DMS114 treated with DMSO at 0.1 percent for 48 hours (cell line): ENCODE results near the gene GCAT.

Experiments
- DNase-seq: peaks from one replicate; lab custom pipeline; 2025; ENCODE audit not compliant: unreplicated experiment; lab: John Stamatoyannopoulos, UW

Gene GCAT

DNA sequence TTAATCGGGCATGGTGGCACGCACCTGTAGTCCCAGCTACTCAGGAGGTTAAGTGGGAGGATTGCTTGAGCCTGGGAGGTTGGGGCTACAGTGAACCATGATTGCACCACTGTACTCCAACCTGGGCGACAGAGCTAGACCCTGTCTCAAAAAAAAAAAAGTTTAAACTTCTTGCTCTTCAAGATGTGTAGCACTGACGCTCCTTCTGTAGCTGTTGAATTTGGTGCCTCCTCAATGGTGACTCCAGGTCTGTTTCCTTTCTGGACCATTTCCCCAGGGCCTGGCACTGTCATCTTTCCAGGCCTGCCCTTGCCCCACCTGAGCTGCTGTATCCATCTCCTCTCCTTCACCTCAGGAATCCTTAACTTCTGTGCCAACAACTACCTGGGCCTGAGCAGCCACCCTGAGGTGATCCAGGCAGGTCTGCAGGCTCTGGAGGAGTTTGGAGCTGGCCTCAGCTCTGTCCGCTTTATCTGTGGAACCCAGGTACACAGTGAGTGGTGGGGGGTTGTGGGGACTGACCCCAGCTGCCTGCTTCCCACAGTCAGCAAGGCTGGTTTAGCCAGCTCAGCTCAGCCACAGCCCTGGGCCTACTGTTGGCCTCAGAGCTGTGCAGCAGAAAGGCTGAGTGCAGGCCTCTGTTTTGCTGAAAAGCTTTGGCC is 2.1 kb downstream of the GCAT start:
- no peak for DNase-seq

DNA sequence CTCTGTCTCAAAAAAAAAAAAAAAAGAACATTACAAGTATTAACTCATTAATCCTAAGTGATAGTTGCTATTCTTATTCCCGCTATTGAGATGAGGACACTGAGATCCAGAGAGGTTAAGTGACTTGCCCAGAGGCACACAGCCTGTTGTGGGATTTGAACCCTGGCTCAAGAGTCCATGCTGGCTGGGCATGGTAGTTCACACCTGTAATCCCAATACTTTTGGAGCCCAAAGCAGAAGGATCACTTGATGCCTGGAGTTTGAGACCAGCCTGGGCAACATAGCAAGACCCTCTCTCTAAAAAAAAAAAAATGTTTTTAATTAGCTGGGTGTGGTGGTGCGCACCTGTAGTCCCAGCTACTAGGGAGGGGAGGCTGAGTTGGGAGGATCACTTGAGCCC is 4.1 kb downstream of the GCAT start:
- DNase-seq, result no peak

DNA sequence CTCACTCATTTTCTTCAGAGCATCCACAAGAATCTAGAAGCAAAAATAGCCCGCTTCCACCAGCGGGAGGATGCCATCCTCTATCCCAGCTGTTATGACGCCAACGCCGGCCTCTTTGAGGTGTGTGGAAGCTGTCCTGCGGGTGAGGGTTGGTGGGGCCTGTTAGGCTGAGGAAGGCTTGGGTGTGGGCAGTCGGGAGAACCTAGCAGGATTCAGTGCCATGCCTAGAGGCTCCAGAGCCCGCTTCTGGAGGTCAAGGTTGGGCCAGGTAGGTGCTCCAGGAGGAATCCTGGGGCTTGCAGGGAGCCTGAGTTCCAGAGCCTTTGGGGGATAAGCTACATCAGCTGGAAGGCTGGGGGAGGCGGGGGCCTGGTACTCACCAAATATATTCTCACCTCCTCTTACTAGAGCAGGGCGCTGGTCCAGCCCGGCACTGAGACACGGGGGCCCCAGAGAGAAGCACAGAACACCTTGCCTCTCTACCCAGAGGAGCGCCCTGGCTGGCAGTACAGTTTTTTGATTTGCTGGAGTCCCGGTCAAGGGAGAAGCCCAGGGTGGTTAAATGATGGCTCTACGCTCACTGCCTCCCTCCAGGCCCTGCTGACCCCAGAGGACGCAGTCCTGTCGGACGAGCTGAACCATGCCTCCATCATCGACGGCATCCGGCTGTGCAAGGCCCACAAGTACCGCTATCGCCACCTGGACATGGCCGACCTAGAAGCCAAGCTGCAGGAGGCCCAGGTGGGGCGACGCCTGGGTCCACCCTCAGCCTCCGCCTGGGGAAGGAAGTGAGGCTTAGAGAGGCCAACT is 5.3 kb downstream of the GCAT start:
- DNase-seq, result no peak

DNA sequence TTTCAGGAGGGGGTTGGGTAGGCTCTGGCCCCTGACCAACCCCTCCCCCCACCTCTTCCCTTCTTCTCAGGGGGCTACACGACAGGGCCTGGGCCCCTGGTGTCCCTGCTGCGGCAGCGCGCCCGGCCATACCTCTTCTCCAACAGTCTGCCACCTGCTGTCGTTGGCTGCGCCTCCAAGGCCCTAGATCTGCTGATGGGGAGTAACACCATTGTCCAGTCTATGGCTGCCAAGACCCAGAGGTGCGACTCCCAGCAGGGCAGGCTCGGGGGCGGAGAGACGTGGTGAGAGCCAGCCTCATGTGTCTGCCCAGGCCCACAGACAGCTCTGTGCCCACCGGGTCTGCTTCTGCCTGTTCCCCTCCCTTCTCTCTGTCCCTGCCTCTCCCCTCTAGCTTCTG is 7.9 kb downstream of the GCAT start:
- DNase-seq, result no peak

DNA sequence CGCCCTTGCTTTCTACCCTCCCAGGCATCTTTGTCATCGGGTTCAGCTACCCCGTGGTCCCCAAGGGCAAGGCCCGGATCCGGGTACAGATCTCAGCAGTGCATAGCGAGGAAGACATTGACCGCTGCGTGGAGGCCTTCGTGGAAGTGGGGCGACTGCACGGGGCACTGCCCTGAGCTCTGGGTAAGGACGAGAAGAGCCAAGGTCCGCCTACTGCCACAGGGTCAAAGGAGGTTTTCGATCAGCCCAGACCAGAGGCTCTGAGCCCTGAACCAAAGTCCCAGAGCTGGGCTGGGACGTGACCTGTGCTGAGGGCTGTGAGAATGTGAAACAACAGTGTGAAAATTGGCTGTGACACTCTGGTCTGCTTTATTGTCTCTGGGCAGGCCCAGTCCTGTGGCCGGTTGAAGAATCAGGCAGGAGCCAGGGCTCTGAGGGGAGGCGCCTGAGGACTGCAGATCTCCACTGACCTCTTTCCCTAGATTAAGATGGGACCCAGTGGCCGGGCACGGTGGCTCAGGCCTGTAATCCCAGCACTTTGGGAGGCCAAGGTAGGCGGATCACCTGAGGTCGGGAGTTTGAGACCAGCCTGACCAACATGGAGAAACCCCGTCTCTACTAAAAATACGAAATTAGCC is 8.9 kb downstream of the GCAT start:
- no peak for DNase-seq

DNA sequence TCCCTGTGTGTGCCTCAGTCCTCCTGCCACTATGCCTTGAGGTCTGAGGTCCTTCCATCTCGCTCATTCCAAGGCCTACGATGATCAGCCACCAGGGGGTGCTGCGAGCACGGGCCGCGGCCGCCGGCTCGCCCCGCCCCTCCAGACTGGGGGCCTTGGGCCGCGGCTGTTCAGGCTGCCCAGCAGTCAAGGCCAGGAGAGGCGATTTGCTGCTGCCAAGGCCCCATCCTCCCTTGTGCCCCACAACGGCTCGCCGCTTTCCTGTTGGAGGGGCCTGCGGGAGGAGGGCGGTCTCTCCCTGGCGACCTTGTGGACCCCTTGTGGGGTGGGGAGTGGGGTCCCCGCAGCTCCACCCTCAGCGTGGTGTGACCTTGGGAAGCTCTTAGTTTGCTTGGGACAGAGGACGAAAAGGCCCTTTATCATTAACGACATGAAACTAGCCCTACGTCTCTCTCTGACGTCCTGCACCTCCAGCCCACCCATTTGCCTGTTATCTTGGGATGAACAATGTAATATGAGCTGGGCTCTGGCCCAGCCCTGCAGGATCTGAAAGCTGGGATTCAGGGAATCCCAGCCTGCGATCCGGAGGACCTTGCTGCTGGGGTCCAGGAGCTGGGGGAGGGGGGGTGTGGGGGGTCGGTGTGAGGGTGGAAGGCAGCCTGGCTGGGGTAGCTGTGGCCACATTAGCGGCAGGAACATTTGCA is 10.1 kb downstream of the GCAT start:
- peak; percentile 40 for DNase-seq

DNA sequence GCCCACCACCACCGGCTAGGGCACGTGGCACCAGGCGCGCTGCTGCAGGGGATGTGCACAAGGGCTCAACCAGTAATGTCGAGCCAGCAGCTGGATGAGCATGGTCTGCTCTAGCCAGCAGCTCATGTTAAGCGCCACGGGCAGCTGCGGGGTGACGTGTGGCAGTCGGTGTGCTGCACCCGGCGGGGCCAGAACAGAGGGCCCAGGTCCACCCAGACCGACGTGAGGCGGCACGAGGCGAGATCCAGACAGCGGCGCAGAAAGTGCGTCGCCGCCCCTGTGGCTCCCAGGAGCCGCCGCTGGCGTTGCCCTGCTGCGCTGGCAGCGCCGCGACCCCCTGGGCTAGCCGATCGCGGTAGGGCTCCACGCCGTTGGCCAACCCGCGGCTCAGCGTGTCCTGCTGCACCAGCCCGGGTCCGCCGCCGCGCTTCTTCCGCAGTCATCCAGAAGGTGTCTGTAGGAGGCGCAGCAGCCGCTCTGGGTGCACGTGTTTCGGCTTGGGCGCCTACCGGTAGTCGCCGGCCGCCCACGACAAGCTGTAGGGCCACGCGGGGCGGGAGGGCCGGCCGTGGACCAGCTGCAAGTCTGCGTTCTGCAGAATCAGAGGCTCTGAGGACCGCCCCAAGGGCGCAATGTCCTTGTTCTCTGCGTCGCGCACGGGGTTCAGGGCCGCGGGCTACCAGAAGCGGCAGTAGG is 10.8 kb downstream of the GCAT start:
- no peak for DNase-seq

DNA sequence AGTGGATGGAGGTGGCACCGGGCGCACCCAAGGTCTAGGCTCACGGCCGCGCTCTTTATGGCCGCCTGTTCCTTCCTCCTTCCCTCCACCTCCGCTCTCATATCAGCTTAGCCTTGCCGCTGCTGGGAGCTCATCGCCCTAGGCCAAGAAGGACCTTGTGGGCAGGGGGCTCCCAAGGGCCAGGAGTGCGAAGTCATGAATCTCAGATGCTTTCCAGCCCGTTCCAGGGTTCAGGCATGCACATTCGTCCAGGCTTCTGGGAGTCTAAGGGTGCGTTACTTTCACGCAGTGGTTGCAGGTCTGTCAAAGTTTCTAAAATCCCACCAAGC is 11.3 kb downstream of the GCAT start:
- DNase-seq, result no peak

DNA sequence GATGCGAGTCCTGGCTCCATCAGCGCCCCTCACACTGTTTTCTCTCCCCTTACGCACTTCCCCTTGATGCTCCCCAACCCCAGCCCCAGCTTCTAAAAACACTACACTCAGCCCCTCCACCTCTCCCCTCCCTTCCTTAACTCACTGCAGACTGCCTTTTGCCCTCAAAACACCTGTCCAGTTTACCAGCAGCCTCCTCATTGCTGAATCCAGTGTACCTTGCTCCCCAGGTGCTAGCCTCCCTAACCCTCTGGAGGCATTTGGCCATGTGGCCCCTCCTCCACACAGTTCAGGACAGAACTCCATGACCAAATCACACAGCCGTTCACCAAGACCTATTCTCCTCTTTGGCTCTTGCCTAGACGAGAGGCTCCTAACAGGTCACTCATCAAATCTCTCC is 12.6 kb downstream of the GCAT start:
- no peak for DNase-seq

DNA sequence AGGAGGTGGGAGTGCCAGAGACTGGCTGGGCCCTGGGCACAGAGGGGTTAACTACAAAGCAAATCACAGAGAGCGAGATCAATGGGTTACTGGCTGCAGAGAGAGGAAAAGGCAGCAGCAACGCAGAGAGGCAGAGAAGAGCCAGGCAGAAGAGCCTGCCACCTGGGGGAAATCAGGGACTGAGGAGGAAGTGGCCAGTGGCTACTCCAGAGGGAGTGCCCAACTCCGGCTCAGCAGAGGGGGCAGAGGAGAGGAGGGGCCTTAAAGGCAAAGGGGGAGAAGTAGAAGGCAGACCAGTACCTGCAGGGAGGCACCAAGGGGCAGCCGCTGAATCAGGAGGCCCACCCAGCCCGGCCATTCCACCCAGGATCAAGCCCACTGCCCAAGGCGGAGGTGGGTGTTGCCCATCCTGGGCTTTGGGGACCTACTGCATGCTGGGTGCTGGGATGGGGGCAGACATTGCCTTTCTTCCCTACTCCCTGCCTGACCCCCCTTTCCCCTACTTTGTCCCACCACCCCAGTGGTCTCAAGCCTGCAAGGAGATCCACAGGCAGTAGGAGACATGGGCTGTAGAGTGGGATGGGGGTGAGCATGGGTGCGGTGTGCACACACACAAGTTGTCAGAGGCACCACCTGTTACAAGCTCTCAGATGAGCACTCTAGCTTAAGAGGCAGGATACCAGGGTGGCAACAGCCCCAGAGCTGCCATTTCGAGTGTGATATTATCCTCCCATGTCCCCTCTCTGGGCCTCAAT is 14.5 kb downstream of the GCAT start:
- no peak for DNase-seq

DNA sequence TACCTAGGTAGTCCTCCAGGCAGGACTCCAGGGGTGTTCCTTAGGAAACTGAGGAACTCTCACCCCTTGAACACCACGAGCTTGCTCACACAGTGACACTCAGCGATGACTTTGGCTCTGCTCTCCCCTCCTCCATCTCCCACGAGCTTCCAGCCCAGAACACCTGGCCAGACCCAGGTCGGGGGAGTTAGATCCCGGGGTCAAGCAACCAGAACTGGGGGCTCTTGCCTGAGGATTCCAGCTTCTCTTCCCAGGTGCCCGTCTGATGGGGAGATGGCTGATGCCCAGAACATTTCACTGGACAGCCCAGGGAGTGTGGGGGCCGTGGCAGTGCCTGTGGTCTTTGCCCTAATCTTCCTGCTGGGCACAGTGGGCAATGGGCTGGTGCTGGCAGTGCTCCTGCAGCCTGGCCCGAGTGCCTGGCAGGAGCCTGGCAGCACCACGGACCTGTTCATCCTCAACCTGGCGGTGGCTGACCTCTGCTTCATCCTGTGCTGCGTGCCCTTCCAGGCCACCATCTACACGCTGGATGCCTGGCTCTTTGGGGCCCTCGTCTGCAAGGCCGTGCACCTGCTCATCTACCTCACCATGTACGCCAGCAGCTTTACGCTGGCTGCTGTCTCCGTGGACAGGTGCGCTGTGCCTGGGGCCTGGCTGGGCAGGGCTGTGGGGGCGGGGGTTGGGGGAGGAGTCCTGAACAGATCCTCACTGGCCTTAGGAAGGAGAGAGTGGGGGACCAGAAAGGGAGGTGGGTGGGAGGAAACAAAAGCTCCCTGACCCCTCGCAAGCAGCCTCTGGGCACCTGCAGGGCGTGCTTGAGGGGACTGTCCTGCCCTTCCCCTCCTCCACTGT is 15.6 kb downstream of the GCAT start, which contains the start of gene GALR3:
TSS of gene GALR3 (plus strand) at position 249 of the 852 bp plus-strand sequence. CDS start at position 274, 25 bp downstream.
- DNase-seq, result no peak

DNA sequence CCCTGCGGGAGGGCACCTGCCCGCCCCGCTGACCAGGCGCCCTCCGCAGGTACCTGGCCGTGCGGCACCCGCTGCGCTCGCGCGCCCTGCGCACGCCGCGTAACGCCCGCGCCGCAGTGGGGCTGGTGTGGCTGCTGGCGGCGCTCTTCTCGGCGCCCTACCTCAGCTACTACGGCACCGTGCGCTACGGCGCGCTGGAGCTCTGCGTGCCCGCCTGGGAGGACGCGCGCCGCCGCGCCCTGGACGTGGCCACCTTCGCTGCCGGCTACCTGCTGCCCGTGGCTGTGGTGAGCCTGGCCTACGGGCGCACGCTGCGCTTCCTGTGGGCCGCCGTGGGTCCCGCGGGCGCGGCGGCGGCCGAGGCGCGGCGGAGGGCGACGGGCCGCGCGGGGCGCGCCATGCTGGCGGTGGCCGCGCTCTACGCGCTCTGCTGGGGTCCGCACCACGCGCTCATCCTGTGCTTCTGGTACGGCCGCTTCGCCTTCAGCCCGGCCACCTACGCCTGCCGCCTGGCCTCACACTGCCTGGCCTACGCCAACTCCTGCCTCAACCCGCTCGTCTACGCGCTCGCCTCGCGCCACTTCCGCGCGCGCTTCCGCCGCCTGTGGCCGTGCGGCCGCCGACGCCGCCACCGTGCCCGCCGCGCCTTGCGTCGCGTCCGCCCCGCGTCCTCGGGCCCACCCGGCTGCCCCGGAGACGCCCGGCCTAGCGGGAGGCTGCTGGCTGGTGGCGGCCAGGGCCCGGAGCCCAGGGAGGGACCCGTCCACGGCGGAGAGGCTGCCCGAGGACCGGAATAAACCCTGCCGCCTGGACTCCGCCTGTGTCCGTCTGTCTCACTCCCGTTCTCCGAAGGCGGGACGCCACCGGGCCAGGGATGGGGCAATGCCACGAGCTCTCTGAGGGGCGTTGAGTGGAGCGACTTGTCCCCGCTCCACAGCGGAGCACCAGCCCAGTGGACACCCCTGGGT is 17.2 kb downstream of the GCAT start:
- peak; percentile 14 for DNase-seq

DNA sequence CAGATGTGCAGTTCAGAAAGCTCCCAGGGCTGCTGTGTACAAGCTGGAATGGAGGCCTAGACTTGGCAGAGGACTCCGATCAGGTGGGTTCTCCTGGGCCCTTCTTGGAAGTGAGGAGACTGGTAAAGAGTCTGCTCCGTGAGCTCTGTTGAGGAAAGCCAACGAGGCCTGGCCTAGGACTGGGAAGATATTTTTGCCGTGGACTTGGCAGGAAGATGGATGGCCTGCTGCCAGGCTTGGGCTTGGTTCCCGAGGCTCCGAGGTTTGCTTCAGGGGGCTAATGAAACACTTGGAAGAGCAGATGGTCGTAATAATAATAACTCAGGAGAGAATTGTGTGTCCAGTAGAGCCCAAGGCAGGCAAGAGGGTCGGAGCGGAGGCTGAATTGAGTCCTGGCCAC is 19.3 kb downstream of the GCAT start:
- DNase-seq, result no peak

DNA sequence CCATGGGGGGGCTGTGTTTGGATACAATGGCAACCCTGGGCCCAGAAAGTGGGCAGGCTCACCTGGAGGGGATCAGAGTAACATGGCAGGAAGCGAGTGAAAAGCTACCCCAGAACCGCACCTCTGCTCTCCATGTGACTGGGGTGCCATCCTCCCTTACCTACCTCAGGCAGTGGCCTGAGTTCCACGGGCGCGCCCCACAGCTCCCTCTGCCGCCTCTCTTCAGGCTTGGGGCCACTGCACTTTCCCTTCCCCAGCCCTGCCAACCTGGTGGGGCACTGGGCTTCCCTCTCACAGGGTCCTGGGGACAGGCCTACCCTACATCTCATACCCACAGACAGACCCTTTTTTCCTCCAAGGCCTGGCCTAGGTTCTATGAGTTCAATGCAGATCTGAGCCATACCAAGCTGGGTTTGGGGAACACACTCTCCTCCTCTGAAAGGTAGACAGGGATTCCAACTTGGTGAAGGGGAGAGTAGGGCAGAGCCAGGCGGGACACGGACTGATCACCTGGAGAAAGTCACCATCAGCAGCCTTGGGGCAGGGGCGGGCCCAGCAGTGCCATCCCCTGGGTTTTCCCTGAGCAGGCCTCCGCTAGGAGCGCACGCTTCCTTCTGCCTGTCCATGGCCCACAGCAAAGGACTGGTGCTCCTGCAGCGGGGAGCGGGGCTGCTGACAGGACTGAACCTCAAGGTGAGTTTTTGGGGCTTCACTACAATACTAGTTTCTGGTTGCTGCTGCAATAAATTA is 22.5 kb downstream of the GCAT start:
- no peak for DNase-seq

DNA sequence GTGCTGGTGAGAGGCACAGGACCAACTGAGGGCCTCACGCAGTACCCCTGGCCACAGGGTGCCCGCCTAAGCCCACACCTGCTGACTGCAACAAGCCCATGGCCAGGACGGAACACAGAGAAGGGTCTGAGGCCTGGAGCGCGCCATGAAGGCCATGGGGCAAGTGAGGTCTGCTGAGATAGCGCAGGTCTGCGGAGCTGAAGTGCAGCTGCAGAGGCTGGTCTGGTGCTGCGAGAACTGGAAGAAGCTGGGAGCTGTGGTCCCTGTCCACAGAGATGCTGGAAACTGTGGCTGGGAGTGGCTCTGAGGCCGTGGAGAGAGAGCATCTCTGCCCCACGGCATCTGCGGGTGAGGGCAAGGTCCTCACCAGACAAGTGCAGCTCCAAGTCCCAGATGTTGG is 23.7 kb downstream of the GCAT start:
- DNase-seq, result no peak

DNA sequence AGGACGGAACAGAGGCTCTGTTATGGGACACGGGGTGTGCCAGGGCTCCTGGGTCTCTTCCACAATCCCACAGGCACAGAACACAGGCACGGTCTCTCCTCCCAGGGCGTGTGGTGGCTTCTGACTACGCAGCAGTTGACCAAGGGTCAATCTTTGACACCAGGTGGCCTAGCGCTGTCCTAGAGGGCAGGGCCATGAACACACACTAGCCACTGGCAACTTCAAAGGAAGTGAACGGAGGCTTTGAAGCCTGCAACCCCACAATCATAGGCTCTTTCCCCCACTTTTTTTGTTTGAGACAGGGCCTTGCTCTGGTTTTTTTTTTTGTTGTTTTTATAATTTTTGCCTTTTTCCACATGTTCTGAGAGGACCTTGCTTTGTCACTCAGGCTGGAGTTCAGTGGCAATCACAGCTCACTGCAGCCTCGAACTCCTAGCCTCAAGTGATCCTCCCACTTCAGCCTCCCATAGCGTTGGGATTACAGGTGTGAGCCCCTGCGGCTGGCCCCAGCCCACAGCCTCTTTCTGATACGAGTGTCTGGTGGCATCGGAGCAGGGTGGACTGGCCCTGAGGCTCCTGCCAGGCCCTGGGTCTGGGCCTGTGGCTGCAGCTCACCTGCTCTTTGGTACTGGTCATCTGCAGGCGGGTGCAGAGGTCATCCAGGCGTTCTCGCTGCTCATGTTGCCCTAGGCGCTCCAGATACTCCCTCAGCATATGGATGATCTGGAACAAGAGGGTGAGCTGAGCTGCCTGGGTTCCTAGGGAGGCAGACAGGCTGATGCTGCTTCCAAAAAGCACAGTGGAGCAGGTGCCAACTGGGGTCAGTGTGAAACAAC is 24.5 kb downstream of the GCAT start:
- DNase-seq, result no peak
